ENCODE measurements around the gene SLC39A2.

DNA sequence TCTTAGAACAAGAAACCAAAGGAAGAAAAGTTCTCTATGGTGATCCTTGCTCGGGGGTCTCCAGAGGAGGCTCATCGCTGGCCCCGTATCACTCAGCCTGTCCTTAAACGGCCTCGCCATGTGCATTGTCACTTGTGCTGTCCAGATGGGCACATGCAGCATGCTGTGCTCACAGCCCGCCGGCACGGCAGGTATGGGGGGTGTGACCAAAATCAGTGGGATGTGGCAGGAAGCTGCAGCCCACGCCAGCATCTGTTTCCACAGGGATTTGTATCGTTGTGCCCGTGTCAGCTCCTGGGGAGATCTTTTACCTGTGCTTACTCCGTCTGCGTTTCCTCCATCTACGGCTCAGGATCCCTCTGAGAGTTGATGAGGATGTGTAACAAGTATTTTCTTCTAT lies 2.6 kb upstream of the SLC39A2 start:
- no peak for TF ChIP-seq POLR2AphosphoS5 (IDR thresholded peaks at IDR 0.05; ENCODE audit: low read depth, low read length)
- TF ChIP-seq, protein P1, sequence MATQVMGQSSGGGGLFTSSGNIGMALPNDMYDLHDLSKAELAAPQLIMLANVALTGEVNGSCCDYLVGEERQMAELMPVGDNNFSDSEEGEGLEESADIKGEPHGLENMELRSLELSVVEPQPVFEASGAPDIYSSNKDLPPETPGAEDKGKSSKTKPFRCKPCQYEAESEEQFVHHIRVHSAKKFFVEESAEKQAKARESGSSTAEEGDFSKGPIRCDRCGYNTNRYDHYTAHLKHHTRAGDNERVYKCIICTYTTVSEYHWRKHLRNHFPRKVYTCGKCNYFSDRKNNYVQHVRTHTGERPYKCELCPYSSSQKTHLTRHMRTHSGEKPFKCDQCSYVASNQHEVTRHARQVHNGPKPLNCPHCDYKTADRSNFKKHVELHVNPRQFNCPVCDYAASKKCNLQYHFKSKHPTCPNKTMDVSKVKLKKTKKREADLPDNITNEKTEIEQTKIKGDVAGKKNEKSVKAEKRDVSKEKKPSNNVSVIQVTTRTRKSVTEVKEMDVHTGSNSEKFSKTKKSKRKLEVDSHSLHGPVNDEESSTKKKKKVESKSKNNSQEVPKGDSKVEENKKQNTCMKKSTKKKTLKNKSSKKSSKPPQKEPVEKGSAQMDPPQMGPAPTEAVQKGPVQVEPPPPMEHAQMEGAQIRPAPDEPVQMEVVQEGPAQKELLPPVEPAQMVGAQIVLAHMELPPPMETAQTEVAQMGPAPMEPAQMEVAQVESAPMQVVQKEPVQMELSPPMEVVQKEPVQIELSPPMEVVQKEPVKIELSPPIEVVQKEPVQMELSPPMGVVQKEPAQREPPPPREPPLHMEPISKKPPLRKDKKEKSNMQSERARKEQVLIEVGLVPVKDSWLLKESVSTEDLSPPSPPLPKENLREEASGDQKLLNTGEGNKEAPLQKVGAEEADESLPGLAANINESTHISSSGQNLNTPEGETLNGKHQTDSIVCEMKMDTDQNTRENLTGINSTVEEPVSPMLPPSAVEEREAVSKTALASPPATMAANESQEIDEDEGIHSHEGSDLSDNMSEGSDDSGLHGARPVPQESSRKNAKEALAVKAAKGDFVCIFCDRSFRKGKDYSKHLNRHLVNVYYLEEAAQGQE (IDR thresholded peaks at IDR 0.05; ENCODE audit: insufficient read depth in 1 of 2, low read depth in 2 of 2, low read length in 2 of 2) = no peak
